ENCODE data around the gene ODR4.
"Not testable (repeated sequence)": the region's sequence is repeated elsewhere in the genome, so short reads cannot be mapped to it uniquely, and the experiment has no call there.

DNA sequence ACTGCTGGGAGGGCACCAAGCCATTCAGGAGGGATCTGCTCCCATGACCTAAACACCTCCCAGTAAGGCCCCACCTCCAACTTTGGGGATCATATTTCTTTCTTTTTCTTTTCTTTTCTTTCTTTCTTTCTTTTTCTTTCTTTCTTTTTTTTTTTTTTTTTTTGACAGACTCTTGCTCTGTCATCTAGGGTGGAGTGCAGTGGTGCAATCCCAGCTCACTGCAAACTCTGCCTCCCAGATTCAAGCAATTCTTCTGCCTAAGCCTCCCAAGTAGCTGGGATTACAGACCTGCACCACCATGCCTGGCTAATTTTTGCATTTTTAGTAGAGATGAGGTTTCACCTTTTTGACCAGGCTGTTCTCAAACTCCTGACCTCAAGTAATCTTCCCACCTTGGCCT, 89.9 kb downstream of the ODR4 start:
- TF ChIP-seq, protein P1, sequence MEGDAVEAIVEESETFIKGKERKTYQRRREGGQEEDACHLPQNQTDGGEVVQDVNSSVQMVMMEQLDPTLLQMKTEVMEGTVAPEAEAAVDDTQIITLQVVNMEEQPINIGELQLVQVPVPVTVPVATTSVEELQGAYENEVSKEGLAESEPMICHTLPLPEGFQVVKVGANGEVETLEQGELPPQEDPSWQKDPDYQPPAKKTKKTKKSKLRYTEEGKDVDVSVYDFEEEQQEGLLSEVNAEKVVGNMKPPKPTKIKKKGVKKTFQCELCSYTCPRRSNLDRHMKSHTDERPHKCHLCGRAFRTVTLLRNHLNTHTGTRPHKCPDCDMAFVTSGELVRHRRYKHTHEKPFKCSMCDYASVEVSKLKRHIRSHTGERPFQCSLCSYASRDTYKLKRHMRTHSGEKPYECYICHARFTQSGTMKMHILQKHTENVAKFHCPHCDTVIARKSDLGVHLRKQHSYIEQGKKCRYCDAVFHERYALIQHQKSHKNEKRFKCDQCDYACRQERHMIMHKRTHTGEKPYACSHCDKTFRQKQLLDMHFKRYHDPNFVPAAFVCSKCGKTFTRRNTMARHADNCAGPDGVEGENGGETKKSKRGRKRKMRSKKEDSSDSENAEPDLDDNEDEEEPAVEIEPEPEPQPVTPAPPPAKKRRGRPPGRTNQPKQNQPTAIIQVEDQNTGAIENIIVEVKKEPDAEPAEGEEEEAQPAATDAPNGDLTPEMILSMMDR (IDR thresholded peaks at IDR 0.05): not testable (repeated sequence)
- not testable (repeated sequence) for TF ChIP-seq POLR2A (IDR thresholded peaks at IDR 0.05)

Data from esophagus squamous epithelium (tissue), 4 donors.